Activated CD4-positive, alpha-beta T cell treated with anti-CD3 and anti-CD28 coated beads, Interleukin-2, Interleukin-6, amounts not matched to agents 100 ng/mL and 50 ng/mL, durations not matched to agents 16 hours and 8 hours (primary cell): ENCODE results near the gene FUS.
"Not testable (repeated sequence)": the region's sequence is repeated elsewhere in the genome, so short reads cannot be mapped to it uniquely, and the experiment has no call there.

Source experiments
- DNase-seq: peaks from one replicate; pipeline ENCODE4 v3.0.0-alpha.2; 2020

Gene FUS

GRCh38 chr16:31144418-31144817, 35.5 kb upstream of the FUS start:
- not testable (repeated sequence) for DNase-seq

- DNase-seq: no peak
Observed at GRCh38 chr16:31145398-31145990, 34.4 kb upstream of the FUS start.

- no peak for DNase-seq
Observed at GRCh38 chr16:31147574-31147973, 32.4 kb upstream of the FUS start.

- DNase-seq: no peak
Observed at GRCh38 chr16:31148281-31148728, 31.6 kb upstream of the FUS start.

- DNase-seq: no peak
Observed at GRCh38 chr16:31148896-31149295, 31.0 kb upstream of the FUS start.

GRCh38 chr16:31149332-31149731, 30.6 kb upstream of the FUS start:
- no peak for DNase-seq

GRCh38 chr16:31149894-31150890, 29.7 kb upstream of the FUS start, which contains the start of gene PRSS36:
Gene PRSS36, minus strand, starts transcription at chr16:31150066. Its CDS starts 31 bp downstream, at chr16:31150035.
- no peak for DNase-seq

- DNase-seq: not testable (repeated sequence)
Observed at GRCh38 chr16:31150976-31151375, 29.0 kb upstream of the FUS start.

- no peak for DNase-seq
Observed at GRCh38 chr16:31157136-31157535, 22.8 kb upstream of the FUS start.

GRCh38 chr16:31167315-31167714, 12.6 kb upstream of the FUS start:
- DNase-seq: no peak

GRCh38 chr16:31168848-31169247, 11.1 kb upstream of the FUS start:
- DNase-seq: no peak

GRCh38 chr16:31170048-31170447, 9.9 kb upstream of the FUS start:
- DNase-seq: not testable (repeated sequence)

- DNase-seq: peak; percentile 56
Observed at GRCh38 chr16:31177136-31177535, 2.8 kb upstream of the FUS start.

- no peak for DNase-seq
Observed at GRCh38 chr16:31179219-31179746, 656 bp upstream of the FUS start.

GRCh38 chr16:31181102-31181830, 1.3 kb downstream of the FUS start:
- peak; percentile 54 for DNase-seq

- no peak for DNase-seq
Observed at GRCh38 chr16:31182391-31182790, 2.5 kb downstream of the FUS start.

GRCh38 chr16:31183432-31184428, 3.8 kb downstream of the FUS start:
- DNase-seq: no peak

GRCh38 chr16:31184888-31185287, 4.9 kb downstream of the FUS start:
- DNase-seq: no peak

GRCh38 chr16:31185339-31185738, 5.4 kb downstream of the FUS start:
- DNase-seq: no peak

GRCh38 chr16:31186176-31186575, 6.2 kb downstream of the FUS start:
- DNase-seq: no peak

GRCh38 chr16:31186930-31187807, 7.2 kb downstream of the FUS start:
- no peak for DNase-seq
